ENCODE results near the gene EDN2. TPM values are rescaled to one million over a fixed set of nuclear protein-coding genes. Genes with fewer than 3 reads are reported as not detected.

Gene EDN2
- total RNA-seq, 1 donor from 2014 or later, result not detected

- Mint-ChIP-seq H3K4me3 (no peak overlapping the region), H3K27ac (no peak overlapping the region), H3K36me3 (ENCODE audit: low read depth) (no peaks in the 10 kb centered on the region), H3K27me3 (peaks cover 4% of the 10 kb centered on the region), H3K4me1 (no peaks in the 10 kb centered on the region), H3K9me3 (no peaks in the 10 kb centered on the region)
- intact Hi-C loops (cut with micrococcal nuclease), result no loop called here
- DNase-seq (no peak), ATAC-seq (ENCODE audit: low read depth) (no peak)
- POLR2A ChIA-PET, result no interaction called here
- no peak for TF ChIP-seq CTCF (IDR thresholded peaks at IDR 0.05)
- CTCF ChIA-PET, result no interaction called here
These were observed 5.3 kb downstream of the EDN2 start for GRCh38 chr1:41479000-41479807.

- Mint-ChIP-seq H3K9me3 (no peaks in the 10 kb centered on the region), H3K27ac (no peak overlapping the region), H3K4me1 (no peaks in the 10 kb centered on the region), H3K36me3 (ENCODE audit: low read depth) (no peaks in the 10 kb centered on the region), H3K4me3 (no peak overlapping the region), H3K27me3 (peaks cover 5% of the 10 kb centered on the region)
- no peak for DNase-seq
- intact Hi-C loops (cut with micrococcal nuclease), result no loop called here
- TF ChIP-seq CTCF (IDR thresholded peaks at IDR 0.05), result no peak
- ChIA-PET CTCF (no interaction called here), POLR2A (no interaction called here)
- no peak for ATAC-seq (ENCODE audit: low read depth)
These were observed 6.2 kb downstream of the EDN2 start for GRCh38 chr1:41478118-41478748.

DNA sequence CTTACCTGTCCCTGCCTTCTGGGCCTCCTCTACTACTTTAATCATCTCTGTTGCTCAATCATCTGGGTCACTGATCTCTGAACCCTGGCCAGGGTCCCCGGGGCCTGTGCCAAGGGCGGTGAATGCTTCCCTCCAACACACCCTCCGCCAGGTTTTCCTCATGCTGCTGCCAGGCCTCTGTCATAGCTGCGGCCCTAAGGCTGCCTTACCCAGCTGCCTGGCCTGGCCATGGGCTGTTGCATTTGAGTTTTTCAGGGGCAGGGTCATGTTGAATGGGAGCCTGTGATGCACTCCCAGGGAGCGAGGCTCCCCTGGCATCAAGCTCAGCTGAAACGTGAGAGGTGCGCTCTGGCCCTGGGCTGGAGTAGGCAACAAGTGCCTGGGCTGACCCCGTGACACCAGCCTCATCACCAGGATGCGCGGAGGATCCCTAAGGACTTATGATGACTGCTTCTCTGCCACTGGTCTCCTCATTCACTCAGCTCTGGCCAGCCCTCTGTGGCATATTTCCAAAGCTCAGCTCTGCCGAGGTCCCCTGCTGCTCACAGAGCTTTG is 7.6 kb downstream of the EDN2 start:
- Mint-ChIP-seq H3K9me3 (no peaks in the 10 kb centered on the region), H3K4me1 (no peaks in the 10 kb centered on the region), H3K27ac (no peak overlapping the region), H3K36me3 (ENCODE audit: low read depth) (no peaks in the 10 kb centered on the region), H3K27me3 (peaks cover 7% of the 10 kb centered on the region), H3K4me3 (no peak overlapping the region)
- no peak for TF ChIP-seq CTCF (IDR thresholded peaks at IDR 0.05)
- ATAC-seq (ENCODE audit: low read depth) (no peak), DNase-seq (no peak)
- POLR2A ChIA-PET, result interaction anchor here (0.6 kb wide), 1 partner anchor 862 kb away, joined by 5 read pairs; no protein-coding TSS in a partner anchor
- intact Hi-C loops (cut with micrococcal nuclease), result no loop called here
- CTCF ChIA-PET, result no interaction called here

- no peak for ATAC-seq (ENCODE audit: low read depth)
- Mint-ChIP-seq H3K27me3 (peaks cover 7% of the 10 kb centered on the region), H3K9me3 (no peaks in the 10 kb centered on the region), H3K36me3 (ENCODE audit: low read depth) (no peaks in the 10 kb centered on the region), H3K27ac (no peak overlapping the region), H3K4me3 (no peak overlapping the region), H3K4me1 (no peaks in the 10 kb centered on the region)
- no peak for DNase-seq
- no peak for TF ChIP-seq CTCF (IDR thresholded peaks at IDR 0.05)
- intact Hi-C loops (cut with micrococcal nuclease), result no loop called here
- CTCF ChIA-PET, result no interaction called here
- POLR2A ChIA-PET, result no interaction called here
These were observed 8.5 kb downstream of the EDN2 start for GRCh38 chr1:41475859-41476567.

DNA sequence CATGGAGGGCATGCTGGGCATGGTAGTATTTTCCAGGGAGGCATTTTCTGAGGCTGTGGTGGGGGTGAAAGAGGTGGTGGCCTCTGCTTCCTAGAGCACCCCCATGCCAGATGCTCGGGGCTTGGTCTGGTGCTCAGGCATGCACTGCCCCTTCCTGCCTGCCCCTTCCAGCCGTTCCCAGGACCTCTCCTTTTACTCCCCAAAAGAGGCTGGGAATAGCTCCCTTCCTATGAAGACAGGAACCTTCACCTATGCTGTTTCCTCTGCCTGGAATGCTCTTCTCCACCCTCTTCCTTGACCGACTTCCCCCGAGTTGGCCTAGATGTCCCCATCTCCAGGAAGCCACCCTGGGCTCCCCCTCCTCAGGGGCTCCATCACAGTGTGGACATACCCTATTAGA is 9.1 kb downstream of the EDN2 start:
- no peak for TF ChIP-seq CTCF (IDR thresholded peaks at IDR 0.05)
- Mint-ChIP-seq H3K4me1 (no peaks in the 10 kb centered on the region), H3K27ac (no peak overlapping the region), H3K36me3 (ENCODE audit: low read depth) (no peaks in the 10 kb centered on the region), H3K9me3 (no peaks in the 10 kb centered on the region), H3K4me3 (no peak overlapping the region), H3K27me3 (peaks cover 7% of the 10 kb centered on the region)
- DNase-seq (no peak), ATAC-seq (ENCODE audit: low read depth) (no peak)
- ChIA-PET POLR2A (no interaction called here), CTCF (no interaction called here)
- intact Hi-C loops (cut with micrococcal nuclease), result no loop called here
